GM19324 (cell line): Measurements from ENCODE around the gene CYP2C18.
"Not testable (repeated sequence)": the region's sequence is repeated elsewhere in the genome, so short reads cannot be mapped to it uniquely, and the experiment has no call there.

Experiments used
- ATAC-seq: cut with Tn5 transposase; IDR thresholded peaks from one replicate; pipeline ENCODE4 v1.9.1; 2021; ENCODE audit warnings: mild to moderate bottlenecking, moderate library complexity; ENCODE audit not compliant: unreplicated experiment, low FRiP score

The CYP2C18 gene

GRCh38 chr10:94738588-94738987 is 55.1 kb downstream of the CYP2C18 start:
- ATAC-seq, result no peak

GRCh38 chr10:94747137-94747536 is 63.6 kb downstream of the CYP2C18 start:
- ATAC-seq, result no peak

DNA sequence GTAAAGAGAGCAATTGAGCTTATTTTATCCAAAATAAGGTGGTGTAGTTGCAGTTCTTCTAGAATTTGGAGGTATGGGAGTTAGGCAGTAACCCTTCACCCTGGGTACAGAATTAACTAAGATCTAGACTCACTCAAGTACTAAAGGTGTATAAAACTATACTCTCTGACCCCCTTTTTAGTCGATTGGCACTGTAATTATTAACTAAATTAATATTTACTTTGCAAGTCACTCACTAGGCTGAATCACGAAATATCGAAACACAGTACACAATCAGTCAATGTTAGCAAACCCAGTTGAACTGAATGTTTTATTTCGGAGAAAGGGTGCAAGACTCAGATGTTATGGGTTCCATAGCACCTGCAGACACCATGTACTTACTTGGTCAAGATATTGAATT is 64.3 kb downstream of the CYP2C18 start:
- ATAC-seq, result no peak

GRCh38 chr10:94757916-94758315 is 74.4 kb downstream of the CYP2C18 start:
- ATAC-seq, result no peak

DNA sequence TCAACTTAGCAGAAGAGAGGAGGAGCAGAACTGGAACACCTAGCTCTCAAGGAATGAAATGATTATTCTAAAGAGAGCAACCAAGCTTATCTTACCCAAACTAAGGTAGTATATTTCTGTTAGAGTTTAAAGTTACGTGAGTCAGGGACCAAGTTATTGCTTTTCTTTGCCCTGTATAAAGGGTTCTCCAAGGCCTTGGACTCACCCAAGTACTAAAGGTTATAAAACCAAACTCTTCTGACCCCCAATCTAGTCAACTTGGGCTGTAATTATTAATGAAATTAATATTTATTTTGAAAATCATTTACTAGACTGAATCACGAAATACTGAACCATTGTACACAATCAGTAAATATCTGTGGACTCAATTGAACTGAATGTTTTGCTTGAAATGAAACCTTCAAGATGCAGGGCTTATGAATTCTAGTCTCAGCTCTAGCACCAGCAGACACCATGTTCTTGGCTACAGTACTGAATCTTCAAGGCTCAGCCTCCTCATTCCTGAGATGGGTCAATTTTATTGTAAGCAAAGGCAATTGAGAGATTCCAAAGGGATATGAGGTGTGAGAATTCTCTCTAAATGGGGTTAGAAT is 77.2 kb downstream of the CYP2C18 start:
- no peak for ATAC-seq

DNA sequence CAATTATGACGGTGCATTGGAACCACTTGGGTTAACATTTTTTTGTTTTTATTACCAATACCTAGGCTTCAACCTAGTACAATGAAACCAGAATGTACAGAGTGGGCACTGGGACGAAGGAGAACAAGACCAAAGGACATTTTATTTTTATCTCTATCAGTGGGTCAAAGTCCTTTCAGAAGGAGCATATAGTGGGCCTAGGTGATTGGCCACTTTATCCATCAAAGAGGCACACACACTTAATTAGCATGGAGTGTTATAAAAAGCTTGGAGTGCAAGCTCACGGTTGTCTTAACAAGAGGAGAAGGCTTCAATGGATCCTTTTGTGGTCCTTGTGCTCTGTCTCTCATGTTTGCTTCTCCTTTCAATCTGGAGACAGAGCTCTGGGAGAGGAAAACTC is 78.9 kb downstream of the CYP2C18 start, which contains the start of gene CYP2C19:
TSS of gene CYP2C19 (plus strand) at position 289 of the 400 bp plus-strand sequence. CDS start at position 314, 25 bp downstream.
- ATAC-seq, result no peak

DNA sequence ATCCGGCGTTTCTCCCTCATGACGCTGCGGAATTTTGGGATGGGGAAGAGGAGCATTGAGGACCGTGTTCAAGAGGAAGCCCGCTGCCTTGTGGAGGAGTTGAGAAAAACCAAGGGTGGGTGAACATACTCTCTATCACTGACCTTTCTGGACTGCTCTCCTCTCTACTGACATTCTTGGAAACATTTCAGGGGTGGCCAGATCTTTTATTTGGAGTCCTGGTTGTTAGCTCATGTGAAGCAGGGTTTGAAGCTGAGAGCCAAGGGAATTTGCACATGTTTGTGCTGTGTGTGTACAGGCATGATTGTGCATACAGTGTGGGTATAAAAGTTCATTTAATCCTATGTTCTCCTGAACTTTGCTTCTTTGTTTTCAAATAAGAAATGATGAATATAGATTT is 91.9 kb downstream of the CYP2C18 start:
- not testable (repeated sequence) for ATAC-seq

GRCh38 chr10:94777886-94778458 is 94.4 kb downstream of the CYP2C18 start:
- ATAC-seq, result no peak

- no peak for ATAC-seq
These were observed 97.3 kb downstream of the CYP2C18 start for GRCh38 chr10:94780844-94781243.

DNA sequence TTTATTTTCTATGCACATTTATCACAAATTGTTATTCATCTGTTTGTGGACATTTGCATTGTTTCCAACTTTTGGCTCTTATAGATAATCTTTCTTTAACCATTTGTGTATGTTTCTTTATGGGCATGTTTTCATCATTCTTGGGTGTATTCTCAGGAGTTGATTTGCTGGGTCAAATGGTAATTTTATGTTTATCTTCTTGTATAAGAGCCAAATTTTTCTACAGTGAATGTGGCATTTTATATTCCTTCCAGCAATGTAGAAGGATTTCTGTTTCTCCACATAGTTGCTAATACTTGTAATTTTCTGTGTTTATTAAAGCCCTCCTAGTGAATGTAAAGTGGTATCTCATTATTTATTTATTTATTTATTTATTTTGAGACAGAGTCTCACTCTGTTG is 100.7 kb downstream of the CYP2C18 start:
- ATAC-seq, result no peak

DNA sequence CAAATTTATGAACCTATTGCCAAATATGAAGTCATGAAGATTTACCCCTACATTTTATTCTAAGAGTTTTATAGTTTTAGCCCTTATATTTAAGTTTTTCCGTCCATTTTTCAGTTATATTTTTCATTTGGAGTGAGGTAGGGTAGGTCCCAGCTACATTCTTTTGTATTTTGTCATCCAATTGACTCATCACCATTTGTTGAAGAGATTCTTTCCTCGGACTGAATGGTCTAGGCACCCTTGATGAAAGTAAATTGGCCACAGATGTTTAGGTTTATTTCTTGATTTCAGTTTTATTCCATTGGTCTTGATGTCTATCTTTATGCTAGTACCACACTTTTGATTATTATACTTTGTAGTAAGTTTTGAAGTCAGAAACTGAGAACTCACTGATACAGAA is 101.7 kb downstream of the CYP2C18 start:
- ATAC-seq, result no peak
